ENCODE results near the gene ST6GALNAC2.

ST6GALNAC2 gene

DNA sequence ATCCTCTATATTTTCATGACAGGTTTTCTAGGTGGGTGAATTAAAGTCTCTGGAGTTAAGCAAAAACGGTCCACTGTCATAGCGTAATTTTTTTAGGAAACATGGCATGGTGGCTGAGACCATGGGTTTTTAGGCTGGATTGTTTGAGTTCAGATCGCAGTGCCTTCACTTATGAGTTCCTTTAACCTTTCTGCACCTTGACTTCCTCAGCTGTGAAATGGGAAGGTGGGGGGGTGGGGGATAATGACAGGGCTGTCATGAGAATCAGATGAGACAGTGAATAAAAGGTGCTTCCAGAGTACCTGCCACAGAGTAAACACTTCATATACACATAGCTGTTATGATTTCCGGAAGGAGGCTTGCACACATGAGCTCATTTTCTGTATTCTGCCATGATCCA lies 34.0 kb downstream of the ST6GALNAC2 start:
- DNase-seq, result no peak

DNA sequence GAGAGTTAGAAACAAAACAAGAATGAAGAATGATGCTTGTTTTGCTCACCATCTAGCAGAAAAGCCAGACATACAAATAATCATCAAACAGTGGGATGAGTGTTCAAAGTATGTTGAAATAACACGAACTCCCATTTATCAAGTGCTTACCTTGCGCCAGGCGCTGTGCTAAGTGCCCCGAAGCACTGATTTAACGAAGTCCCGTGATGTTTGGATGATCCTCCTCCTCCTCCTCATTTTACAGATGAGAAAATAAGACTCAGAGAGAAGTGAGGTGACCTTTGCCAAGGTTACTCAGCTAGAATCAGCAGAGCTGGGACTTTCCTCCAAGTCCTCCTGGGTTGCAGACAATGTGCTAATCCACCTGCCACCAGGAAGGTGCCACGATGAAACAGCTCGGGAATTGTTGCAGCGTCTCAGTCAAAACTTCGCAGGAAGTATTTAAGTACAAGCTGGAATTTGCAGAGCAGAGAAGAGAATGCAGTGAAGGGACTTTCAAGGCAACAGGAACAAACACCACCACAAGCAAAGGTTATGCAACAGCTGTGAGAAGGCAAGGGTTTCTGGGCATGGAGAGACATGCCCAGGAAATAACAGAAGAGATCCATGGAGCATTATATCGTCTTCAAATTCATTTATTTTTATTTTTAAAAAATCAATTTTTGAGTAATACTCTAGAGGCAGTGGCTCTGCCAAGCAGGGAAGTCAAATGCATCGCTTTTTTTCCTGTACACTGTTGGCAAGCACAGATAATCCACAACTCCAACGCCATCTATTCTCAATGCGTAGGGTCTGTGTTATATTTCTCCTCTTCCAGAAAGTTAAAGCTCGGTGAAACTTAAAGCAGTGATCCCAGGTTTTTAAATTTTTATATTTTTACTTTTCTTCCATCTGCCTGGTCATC lies 34.7 kb downstream of the ST6GALNAC2 start:
- peak; percentile 70 for DNase-seq

DNA sequence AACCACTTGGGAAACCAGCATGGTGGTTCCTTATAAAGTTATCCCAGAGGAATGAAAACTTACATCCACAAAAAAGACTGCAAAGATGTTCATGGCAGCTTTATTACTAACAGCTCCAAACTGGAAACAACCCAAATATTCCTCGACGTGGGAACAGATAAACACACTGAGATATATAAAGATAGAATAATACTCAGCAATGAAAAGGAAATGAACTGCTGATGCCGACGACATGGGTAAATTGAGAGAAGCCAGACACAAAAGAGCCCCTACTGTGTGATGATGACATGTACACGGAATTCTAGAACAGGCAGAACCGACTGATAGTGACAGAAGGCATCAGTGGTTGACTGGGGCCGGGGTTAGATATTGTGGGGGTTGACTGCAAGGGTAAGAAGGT lies 36.1 kb downstream of the ST6GALNAC2 start:
- DNase-seq, result no peak

DNA sequence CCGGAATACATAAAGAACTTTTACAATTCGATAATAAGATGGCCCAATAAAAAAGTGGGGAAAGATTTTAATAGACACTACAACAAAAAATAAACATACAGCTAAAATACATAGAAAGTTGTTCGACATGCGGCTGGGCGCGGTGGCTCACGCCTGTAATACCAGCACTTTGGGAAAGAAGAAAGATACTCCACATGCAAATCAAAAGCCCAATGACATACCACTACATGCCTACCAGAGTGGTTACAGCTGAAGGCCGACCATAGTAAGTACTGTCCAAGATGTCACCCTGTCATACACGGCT lies 36.5 kb downstream of the ST6GALNAC2 start:
- no peak for DNase-seq

DNA sequence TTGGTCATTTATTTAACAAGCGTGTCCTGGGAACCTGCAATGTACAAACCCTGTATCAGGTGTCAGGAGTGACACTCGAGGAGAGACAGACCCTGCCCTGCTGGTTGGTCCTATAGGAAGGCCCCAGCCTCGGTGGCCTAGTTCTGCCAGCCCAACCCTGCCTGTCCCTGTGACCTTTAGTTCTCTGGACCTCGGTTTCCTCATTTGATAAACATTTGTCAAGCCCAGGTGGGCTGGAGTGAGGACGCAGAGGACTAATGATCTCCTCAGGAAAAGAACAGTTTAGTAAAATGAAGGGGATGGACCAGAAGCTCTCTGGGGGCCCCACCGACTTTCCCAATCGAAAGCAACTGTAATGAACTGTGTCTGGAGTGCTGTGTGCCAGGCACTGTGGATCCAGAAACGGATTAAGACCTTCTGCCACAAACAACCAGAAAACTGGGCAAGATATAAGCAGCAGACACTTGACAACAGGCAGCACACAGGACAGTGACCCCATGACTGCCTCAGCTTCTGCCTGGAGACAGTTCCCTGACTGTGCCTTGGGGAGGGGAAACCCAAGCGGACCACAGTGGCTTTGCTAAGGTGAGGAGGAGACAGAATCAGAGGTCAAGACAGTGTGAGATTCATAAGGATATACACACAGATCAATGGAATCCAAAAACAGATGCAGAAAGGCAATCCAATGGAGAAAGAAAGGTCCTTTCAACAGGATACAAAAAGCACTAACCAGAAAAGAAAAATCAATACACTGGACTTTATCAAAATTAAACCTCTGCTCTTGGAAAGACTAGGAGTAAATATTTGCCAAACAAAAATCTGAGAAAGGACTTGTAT lies 37.1 kb downstream of the ST6GALNAC2 start:
- DNase-seq, result no peak

DNA sequence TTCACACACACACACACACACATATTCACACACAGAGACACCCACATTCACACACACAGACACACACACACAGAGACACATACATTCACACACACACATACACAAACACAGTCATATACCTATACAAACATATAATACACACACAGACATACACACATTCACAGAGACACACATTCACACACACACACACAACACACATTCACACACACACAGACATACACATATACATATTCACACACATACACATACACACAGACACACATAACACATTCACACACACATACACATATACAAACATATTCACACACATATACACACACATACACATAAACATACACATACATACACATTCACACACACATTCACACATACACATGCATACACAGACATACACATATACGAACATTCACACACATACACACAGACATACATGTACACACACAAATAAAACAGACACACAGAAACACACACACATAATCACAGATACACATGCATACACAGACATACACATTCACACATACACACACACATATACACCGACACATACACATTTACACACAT lies 37.9 kb downstream of the ST6GALNAC2 start:
- DNase-seq, result no peak

DNA sequence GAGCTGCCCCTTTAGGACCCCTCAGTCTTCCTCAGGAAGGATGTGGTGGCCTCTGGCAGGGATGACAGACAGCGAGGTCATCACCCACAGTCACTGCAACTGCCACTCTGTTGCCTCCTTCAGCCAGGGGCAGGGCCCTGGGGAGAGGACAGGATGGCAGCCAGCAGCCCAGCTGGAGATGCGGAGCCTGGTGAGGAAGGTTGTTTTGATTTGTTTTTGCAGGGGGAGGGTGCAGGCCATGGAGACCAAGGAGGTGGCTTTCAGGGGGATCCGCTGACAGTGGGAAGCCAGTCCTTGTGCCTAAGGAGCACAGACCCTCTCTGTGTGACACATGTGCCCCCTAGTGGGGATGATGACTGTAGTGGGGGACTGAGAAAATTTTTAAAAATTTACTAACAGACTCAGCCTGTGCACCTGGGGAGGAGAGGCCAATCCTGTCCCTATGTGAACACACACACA lies 38.4 kb downstream of the ST6GALNAC2 start:
- DNase-seq, result peak; percentile 51

DNA sequence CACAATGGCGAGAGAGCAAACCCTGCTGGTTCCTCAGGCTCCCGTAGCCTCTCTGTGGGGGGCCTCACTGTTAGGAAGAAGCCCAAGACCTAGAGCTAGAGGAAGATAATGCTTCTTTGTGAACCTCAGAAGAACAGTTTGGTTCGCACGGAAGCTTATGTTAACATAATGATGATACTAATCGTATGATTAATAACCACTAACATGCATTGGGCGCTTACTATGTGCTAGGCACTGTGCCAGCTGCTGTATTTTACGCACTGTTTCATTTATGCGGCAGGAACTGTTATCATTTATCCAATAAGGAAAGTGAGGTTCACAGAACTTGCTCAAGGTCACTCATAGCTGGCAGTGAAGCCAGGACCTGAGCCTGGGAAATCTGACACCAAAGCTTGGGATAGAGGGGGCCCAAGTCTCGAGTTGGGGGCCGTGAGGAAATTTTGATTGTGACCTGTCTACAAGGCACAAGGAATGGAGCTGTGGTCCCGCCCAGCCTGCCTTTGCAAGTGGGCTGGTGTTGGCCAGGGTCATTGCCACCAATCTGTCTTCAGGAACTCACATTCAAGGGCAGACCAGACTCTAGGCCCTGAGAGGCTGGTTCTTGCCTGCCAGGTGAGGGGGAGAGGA lies 39.0 kb downstream of the ST6GALNAC2 start:
- no peak for DNase-seq

DNA sequence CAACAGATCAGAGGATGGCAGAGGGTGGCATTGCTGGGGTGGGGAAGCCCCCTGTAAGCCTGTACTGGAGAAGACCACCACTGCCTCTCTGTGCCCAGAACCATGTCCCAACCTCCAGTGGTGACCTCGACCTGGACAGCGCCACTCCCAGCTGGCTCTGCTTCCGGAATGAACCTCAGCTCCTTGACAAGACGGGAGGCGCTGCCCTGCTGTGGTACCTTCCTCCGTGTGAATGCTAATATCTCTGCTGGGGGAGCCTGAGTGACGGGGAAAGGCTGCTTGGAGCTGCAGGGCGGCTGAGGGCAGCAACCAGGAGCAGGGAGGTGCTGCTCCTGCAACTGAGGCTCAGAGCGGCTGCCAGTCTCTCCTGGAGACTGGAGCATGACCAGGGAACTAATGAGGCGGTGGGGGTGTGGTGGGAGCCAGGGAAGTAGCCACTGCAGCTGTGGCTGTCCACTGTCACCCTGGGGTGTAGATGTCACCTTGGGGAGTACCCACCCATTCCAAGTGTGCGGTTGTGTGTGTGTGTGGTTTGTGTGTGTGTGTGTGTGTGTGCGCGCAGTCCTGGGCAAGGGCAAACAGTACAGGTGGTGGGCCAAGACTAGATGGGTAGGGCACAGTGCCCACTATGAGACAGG lies 39.6 kb downstream of the ST6GALNAC2 start:
- no peak for DNase-seq

DNA sequence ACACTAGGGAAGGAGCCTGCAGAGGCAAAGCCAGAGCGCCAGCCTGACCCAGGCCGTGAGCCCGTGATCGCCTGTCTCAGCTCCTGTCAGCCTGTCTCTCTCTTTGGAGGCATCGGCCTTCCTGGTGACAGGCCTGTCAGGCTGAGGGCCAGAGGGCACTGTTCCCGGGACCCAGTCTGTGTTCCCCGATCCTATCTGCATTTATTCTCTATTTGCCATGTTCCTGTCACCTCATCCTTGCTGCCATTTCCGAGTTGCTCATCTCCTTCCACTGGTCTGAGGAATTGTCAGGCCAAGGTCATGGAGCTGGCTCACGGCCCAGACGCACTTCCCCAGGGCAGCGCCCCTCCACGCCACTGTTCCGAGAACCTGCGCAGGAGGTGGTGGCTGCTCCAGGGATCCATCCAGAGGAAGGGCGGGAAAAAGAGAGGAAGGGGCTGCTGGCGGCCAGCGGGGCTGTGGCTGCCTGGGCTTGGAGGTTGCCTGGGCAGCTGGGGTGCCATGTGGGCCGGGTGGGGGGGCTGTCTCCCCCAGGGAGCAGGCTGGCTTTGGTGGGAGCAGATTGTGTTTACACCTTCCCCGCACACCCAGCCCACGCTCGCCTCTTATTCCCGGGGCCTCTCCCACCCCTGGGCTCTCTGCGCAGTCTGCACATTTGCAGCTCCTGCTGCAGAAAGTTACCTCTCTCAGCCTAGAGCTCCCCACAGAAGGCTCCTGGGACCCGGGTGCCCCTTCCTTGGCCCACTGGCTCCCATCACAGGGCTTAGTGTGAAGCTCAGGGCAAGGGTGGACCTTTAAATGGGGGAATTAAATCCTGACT lies 40.9 kb downstream of the ST6GALNAC2 start:
- DNase-seq, result no peak

DNA sequence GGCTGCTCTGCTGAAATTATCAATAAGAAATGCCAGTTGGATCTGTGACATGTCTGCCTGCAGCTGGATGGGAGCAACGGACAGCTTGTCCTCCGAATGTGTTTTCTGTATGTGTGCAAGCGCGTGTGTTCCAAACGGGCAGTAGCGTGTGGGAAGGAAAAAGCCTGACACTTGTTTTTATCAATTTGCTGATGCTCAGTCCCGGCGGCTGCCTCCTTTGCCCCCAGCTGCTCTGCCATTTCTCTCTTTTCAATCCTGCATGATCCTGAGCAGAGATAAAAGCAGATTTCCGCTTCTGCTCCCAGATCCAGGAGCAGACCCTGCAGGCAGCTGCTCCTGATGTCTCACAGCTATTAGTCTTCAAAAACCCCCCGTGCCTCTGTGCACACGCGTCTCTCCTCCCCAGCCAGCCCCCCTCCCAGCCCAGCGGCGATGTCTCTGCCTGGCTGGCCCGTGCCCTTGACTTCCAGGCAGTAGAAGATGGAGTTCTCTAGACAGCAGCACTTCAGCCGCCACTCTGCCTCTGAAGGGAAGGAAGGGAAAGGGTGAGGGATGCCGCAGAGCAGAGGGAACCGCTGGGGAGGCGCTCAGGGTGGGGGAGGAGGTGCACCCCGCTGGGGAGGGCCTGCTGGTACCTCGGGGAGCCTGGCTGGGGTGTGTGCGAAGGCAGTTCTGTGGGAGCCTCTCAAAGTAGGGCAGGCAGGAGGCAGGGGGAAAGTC lies 41.7 kb downstream of the ST6GALNAC2 start:
- peak; percentile 24 for DNase-seq

DNA sequence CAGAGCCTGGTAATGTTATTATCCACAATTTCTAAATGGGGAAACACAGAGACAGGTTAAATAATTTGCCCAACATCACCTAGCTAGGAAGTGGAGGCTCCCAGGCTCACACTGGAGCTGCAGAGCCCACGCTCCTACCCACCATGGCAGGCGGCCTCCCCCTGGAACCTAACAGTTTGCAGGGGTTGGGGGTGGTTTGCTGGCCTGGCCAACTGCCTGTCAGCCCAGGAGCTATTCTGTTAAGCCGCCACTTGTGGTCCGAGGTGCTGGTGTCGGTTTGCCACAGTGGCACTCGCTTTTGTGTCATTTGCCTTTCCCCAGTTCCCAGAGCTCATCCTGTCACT lies 42.2 kb downstream of the ST6GALNAC2 start:
- no peak for DNase-seq

DNA sequence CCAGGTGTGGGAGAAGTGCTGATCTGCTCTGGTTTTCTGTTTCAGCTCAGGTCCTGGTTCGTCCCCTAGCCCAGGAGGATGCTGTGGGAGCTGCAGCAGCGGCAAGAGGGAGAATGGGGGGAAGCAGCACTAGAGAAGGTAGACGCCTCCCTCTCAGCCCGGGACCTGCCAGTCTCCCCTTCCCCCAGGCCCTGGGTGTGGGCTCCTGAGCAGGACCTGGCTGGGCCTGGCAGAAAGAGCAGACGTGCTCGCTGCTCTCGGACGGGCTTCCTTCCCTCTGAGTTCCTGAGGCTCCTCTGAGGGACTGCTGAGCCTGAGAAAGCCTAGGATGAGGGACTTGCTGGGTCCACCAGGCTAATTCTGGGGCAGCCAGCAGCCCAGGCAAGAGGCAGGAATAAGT lies 42.7 kb downstream of the ST6GALNAC2 start:
- no peak for DNase-seq

DNA sequence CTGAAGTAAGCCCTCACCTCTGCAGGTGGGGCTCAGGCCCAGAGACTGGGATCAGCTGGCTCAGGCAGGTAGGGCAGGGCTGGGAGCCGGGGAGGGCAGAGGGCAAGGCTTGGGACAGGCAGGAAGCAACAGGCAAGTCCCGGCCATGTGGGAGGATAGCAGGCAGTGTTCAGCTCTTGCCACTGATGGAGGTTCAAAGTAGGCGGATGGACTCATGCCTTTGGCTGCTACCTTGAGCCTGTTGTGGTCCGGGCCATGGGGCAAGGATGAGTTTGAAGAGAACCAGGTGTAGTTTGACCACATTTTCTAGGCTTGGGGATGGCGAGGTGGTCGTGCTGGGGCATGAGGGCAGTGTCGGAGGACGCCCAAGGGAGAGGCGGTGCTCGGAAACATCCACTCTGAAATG lies 43.1 kb downstream of the ST6GALNAC2 start:
- DNase-seq, result no peak

DNA sequence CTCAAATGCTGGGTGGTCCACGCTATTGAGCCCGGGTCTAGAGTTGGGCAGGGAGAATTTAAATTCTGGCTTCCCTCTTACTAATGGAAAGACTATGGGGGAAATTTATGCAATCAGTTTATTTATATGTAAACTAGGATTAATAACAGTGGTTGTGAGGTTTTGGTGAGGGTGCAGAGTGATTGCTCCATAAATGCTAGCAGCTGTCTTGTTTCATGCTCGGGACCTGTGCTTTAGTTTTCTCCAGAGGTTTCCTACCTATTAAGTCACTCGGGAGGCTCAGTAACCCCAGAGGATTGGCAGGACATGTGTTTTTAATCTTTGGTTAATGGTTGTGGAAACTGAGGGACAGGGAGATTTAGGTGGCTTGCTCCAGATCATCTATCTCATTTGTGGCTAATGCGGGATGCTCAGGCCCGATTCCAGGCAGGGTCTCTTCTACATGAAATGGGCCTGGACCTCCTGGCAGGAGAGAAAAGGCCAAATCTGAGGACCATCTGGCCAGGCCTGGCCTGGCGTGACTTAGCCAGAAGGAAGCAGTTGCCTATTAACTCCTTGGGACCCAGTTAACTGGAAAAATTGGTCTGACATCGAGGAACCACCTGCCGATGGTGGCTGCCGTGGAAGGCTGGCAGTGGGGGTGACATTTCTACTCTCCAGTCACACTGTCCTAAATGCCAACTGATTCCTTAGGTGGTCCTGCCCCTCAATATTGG lies 43.8 kb downstream of the ST6GALNAC2 start:
- no peak for DNase-seq

DNA sequence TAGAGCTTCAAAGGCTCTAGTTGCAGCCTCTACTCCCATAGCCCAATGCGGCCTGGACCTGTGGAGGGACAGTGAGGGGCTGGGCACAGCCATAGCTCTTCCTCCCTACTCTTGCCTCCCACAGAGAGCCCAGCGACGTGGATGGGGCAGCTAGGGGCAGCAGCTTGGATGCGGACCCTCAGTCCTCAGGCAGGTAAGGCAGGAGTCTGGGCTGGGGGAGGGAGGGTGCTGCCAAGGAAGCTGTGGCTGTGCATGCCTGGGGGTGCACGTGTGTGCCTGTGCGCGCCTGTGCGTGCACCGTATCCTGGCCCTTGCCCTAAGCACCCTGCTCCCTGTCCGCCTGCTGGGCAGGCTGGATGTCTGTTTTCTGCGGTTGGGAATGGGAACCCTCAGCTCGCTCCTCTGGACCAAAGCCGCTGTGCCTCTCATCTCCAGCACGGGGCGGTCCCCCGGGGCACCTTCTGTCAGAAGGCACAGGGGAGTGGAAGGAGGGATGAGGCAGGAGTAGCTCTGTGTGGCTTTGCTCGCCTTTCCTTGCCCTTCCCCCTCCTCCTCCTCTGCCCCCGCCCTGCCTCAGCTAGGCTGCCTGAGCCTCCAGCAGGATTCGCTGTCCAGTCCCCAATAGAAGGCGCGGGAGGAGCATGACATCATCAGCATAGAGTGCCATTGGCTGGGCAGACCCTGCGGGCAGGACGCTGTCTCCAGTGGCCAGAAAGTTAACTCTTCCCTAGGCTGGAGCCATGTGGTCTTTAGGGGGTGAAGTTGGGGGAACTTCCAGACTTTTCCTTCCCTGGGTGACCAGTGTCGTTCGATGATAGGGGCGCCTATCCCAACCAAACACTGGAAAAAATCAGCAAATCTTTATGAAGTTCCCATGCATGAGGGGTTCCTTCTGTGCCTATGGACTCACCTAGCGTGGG lies 45.0 kb downstream of the ST6GALNAC2 start:
- peak; percentile 82 for DNase-seq

DNA sequence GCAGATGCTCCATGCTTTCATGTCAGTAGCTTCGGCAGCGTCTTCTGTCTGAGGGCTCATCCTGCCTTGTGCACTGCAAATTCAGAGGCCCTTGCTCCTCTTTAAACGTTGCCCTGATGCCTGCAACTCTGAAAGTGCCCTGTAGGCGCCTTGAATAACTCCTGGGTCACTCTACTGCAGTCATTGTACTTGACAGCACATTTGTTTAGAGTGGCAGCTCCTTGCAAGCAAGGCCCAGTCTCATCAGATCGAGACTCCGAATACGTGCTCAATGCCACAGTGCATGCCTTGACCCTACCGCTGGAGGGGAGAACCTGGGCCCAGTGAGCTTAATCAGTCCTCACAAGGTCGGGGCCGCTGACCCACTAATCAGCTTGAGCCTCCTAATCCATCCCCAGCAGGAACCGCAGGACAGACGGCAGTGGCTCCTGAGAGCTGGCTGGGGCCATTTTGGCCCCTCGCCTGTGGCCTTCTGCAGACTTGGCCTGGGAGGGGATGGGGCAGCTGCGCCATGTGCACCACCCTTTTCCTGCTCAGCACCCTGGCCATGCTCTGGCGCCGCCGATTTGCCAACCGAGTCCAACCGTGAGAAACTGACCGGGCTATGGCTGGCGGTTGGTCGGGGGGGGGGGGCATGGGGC lies 45.9 kb downstream of the ST6GALNAC2 start, which contains the start of gene PRCD:
Gene PRCD, plus strand, starts transcription at position 414 of the 641 bp plus-strand sequence. Its CDS starts 98 bp downstream, at position 512.
- no peak for DNase-seq

DNA sequence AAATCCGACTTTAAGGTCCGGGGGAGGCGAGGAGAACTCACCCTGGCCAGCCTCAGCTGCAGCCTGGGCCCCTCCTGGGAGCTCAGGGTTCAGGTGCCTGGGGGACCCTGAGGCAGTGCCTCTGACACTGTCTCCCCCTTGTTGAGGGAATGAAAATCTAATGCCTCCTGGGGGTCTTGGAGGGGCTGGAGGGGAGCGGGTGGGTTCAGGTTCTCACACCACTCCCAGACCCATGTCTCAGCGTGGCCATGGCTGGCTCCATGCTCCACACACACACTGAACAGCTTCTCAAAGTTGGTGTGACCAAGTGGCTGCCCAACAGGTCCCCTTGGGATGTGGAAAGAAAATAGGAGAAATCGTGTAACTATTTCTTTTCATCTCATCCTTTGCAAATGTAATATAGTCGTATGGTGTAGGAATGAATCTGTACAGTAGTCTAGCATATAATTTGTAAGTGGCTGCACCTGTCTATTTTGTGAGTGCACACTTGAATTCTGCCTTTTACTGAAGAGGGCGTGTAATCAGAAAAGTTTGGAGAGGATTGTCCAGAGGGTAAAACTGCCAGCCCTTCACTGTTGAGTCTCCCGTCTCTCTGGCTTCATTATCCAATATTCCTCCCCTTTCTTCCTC lies 46.6 kb downstream of the ST6GALNAC2 start:
- DNase-seq, result no peak
